HG02938 (cell line): ENCODE measurements around the gene ATRN.
"Not testable (repeated sequence)": the region's sequence is repeated elsewhere in the genome, so short reads cannot be mapped to it uniquely, and the experiment has no call there.

Source experiments
- ATAC-seq: cut with Tn5 transposase; IDR thresholded peaks from one replicate; pipeline ENCODE4 v1.9.1; 2021; ENCODE audit warnings: mild to moderate bottlenecking, moderate library complexity; ENCODE audit not compliant: unreplicated experiment

The ATRN gene

DNA sequence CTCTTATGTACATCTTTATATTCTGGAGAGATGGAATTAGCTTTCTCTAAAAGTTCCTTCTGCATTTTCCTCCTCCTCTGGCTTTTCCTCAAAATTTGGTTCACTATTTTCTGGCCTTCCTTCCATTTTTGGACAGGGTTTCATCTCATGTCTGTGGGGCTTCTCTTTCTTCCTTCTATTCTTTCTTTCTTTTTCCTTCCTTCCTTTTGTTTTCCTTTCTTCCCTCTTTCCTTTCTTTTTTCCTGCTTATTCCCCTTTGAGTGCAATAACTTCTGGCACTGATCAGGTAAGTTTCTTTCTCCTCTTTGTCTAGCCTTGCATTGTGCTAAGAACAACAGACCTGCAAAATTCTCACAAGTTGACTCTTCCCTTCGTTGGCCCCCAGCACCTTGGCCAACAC is 5.5 kb upstream of the ATRN start:
- no peak for ATAC-seq

DNA sequence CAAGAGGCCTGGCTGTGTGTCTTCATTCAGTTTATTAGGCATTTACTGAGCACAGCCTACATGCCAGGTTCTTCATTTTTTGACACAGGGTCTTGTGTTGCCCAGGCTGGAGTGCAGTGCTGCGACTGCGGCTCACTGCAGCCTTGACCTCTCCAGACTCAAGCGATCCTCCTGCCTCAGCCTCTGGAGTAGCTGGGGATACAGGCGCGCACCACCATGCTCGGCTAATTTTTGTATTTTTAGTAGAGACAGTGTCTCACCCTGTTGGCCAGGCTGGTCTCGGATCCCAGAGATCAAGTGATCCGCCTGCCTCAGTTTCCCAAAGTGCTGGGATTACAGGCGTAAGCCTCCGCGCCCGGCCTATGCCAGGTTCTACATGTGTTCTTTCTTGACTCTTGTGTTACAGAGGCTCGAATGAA is 601 bp upstream of the ATRN start:
- ATAC-seq: no peak

DNA sequence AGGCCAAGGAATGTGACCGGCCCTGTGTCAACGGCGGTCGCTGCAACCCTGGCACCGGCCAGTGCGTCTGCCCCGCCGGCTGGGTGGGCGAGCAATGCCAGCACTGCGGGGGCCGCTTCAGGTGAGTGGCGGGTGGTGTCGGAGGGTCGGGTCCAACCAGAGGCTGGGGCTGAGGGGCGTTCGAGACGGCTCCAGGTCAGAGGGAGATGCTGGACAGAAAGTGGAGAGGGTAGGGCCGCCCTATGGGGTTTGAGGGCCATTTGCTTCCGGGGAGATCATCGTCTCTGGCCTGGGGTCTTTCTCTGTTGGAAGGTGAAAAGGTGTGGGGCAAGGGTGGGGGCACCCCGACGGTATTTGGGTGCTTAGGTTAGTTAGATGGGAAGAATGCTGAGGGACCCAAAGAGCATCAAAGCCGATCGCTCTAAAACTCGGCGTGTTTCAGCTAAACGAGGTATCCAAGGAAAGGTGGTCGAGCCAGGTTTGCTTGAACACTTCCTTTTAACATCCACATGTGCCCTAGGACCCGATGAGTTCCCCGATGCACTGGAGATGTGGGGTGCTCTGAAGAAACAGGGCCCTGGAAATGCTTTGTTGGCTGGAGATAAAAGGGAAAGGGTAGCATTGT is 691 bp downstream of the ATRN start:
- ATAC-seq: no peak

DNA sequence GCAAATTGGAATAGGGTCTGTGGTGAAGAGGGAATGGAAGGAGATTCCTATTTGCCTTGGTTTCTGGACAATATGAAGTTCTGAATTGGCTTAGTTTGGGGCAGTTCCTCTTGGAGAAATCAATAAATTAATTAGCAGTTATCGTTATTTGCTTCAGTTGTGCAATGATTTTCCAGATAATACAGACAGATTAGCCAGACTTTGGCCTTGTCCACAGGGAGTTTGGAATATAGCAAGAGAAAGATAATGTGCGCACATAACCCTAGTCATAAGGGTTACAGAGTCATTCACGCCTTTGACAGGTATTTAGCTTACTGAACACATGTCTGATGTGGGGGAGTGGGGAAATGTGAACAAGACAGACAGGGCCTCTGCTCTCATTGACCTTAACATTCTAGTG is 1.3 kb downstream of the ATRN start:
- ATAC-seq: no peak

DNA sequence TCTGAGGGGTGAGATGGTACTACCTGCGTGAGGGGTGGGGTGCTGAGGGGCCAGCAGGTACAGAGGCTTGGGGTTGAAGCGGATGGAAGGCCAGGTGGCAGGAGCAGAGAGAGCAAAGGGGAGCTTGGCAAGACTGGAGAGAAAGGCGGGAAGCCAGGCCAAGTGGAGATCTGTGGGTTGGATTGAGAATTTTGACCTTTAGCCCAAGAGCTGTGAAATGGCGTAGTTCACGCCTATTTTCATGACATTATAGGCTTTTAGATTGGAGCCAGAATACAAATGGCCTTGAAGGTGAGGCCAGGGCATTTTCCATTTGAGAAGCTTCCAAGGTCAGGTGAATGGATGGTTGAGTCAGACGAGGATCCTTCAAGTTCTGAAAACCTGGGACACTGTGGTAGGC is 2.5 kb downstream of the ATRN start:
- ATAC-seq: no peak

DNA sequence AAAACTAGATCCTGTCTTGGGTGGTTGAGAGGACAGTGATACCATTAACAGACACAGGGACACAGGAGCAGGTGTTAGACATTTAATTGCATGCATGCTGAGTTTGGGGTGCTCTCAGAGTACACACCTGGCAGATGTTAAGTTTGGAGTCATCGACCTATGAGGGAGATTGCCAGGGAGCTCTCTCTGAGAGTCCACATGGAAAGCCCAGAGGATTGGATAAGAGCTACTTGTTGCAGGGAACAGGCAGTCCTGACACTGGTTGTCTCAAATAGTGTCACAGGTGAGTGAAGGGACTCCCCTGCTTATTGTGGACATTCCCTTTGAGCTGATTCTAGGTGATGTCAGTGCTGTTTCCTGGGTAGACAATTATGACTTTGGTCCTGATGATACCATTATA is 3.1 kb downstream of the ATRN start:
- no peak for ATAC-seq

DNA sequence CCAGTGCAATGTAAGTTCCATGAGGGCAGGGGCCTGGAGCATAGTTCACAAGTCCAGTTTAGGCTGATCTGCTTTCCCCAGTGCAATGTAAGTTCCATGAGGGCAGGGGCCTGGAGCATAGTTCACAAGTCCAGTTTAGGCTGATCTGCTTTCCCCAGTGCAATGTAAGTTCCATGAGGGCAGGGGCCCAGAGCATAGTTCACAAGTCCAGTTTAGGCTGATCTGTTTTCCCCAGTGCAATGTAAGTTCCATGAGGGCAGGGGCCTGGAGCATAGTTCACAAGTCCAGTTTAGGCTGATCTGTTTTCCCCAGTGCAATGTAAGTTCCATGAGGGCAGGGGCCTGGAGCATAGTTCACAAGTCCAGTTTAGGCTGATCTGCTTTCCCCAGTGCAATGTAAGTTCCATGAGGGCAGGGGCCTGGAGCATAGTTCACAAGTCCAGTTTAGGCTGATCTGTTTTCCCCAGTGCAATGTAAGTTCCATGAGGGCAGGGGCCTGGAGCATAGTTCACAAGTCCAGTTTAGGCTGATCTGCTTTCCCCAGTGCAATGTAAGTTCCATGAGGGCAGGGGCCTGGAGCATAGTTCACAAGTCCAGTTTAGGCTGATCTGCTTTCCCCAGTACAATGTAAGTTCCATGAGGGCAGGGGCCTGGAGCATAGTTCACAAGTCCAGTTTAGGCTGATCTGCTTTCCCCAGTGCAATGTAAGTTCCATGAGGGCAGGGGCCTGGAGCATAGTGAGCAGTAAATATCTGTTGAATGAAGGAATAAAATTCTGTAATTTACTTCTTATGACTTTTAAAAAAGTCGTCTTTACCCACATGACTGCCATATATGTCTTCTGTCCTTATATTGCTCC is 6.4 kb downstream of the ATRN start:
- ATAC-seq: not testable (repeated sequence)

DNA sequence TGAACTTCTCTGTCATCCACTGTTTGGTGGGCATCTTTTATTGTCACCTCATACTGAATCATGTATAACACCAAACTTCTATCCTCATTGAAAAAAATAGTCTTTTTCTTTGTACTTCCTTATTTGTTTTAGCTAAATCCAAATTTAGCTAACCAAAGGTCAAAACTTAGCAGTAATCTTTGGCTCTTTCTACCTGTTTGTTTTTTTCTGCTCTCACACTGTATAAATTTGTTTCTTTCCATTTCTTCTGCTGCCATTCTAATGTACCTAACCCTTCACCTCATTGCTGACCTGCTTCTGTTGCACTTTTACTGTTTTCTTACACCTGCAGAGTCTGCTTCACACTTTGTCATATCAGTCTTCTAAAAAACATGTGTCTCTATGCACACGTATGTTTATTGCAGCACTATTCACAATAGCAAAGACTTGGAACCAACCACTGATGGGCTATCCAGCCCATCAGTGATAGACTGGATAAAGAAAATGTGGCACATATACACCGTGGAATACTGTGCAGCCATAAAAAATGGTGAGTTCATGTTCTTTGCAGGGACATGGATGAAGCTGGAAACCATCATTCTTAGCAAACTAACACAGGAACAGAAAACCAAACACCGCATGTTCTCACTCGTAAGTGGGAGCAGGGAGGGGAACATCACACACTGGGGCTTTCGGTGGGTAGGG is 7.2 kb downstream of the ATRN start:
- no peak for ATAC-seq

DNA sequence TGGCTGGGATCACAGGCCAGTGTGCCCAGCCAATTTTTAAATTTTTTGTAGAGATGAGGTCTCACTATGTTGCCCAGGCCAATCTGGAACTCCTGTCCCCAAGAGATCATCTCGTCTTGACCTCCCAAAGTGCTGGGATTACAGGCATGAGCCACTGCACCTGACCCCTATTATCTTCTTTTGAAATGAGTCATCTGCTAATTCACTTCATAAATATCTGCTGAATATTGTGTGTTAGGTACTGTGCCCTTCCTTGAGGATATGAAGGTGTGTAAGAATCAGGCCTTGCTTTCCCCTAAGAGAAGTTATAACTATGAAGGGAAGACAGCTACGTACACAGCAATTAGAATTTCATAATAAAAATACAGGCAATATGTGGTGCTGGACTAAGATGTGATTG is 8.2 kb downstream of the ATRN start:
- ATAC-seq: no peak

DNA sequence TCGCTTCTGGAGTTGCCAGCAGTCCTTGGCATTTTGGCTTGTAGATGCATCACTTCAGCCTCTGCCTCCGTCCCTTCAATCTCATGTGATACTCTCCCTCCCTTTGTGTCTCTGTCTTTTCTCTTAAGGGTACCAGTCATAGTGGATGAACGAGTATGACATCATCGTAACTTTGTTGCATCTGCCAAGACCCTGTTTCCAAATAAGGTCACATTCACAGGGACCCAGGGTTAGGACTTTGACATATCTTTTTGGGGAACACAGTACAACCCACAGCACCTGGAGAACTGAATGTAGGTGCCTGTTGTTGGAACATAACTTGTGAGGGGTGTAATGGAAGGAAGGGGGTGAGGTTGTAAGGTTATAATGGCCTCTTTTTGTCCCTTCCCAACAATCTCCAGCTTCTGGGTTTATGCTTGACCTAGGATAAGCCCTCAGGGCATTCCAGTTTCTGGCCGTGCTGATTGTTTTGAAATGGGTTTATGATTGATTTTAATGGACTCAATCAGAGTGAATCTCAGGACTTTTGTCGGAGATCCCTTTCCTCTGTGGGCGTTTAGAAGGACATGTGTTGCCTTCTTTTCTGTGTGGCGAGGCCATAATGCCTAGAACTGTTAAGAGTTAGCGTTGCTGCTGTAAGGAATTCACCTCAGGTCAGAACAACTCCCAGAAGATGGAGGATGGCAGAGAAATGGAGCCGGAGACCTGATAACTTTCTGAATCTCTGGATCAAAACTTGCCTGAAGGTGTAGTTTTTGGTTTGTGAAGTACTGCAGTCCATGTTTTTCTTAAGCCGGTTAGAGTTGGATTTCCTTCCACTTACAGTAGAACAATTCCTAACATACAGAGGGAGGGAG is 9.2 kb downstream of the ATRN start:
- ATAC-seq: no peak

DNA sequence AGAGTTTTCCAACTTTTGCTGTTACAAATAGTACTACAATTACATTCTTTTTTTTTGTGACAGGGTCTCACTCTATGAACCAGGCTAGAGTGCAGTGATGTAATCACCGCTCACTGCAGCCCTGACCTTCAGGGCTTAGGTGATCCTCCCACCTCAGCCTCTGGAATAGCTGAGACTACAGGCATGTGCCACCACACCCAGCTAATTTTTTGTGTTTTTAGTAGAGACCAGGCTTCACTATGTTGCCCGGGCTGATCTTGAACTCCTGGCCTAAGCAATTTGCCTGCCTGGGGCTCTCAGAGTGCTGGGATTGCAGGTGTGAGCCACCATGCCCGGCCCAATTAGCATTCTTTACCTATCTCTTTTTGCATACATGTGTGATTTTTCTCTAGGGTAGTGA is 12.5 kb downstream of the ATRN start:
- ATAC-seq: no peak

DNA sequence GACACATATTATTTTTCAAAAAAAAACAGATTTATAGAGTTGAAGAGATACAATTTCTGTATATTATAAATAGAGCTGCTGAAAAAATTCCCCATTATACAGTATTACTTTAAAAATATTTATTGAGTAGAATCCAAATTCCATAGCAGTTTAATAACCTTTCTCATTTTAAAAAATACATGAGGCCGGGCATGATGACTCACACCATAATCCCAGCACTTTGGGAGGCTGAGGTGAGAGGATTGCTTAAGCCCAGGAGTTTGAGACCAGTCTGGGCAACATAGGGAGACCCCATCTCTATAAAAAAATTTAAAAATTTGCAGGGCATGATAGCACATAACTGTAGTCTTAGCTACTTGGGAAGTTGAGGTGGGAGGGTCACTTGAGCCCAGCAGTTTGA is 13.0 kb downstream of the ATRN start:
- ATAC-seq: no peak

DNA sequence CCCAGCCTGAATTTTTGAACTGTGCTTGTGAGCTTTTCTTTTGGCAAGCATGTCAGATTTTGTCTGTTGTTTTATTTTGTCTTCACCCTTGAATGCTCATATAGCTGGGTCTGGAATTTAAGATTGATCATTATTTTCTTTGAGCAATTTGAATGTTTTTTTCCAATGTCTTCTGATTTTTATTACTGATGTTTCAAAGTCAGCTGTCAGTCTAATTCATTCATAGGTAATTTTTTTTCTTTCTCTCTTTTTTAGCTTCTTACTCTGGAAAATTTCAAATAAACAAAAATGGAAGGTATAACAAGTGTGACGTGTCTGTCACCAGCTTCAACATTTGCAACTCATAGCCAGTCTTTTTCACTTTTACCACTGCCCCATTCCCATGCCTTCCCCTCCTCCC is 15.1 kb downstream of the ATRN start:
- no peak for ATAC-seq

DNA sequence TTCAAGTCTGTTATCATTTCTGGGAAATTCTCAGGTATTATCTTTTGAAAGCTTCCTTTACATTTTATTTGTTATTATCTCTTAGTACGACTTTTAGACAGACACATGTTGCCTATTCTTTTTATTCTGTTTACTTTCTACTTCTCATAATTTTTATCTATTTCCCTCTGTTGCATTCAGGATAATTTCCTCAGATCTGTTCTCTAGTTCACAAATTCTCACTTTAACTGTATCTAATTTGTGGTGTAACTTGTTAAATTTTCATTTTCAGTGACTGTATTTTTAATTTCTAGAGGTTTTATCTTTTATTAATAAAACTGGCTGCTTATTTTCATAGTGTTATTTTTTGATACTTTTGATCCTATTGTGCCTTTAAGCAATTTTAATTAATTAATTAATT is 16.0 kb downstream of the ATRN start:
- ATAC-seq: no peak

DNA sequence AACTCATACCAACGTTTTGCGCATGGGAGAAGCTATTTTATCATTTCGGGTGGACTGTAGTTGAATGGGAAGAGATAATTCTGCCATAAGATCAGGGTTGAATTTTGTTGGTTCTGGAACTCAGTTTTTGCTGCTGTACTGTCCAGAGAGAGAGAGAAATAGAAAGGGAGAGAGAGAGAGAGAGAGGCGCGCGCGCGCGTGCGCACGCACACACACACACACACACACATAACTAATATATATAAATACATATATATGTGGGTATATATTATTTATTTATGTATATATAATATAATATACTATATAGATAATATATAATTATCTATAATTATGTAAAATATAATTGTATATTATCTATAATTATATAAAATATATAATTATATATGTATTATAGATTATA is 21.9 kb downstream of the ATRN start:
- no peak for ATAC-seq

DNA sequence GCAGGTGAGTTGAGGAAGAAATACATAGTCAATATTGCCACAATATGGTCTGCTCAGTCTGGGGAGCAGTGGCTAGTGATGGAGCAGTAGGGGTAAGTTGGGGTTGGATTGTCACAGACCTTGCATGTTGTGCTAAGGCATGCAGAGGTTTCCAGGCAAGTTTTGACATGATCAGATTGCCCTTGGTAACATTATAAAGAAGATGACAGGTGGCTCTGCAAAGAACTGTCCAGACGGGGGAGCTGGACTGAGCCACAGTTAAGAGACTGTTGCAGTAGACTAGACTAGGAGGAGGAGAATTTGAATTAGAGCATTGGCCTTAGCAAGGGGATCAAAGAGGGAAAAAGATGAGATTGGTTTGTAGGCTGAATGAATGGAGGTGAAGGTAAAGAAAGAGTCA is 23.4 kb downstream of the ATRN start:
- ATAC-seq: no peak

DNA sequence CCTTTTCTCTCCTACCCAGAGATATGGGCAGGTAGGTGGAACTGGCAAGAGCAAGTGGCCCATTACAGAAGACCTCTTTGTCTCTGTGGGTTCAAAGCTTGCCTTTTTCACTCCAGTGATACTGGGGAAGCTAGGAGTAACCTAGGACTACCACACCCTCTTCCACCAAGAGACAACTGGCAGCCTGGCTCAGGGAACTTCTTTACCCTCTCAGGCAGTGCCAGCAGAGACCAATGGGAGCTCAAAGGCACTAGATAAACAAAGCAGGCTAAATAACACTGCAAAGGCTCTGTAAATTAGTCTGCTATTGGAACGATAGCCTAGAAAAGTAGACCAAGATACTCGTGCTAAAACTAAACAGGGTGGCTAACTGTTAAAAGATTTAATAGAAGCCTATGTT is 32.1 kb downstream of the ATRN start:
- no peak for ATAC-seq

DNA sequence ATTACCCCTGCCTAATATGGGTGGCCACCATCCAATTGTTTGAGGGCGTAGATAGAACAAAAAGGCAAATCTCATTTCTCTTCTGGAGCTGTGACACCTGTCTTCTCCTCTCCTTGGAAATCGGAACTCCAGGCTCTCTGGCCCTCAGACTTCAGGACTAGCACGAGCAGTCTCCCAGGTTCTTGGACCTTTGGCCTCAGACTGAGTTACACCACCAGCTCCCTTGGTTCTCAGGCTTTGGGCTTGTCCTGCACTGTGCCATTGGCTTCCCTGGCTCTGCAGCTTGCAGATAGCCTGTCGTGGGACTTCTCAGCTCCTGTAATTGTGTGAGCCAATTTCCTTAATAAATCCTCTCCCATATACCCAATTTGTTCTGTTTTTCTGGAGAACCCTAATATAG is 34.3 kb downstream of the ATRN start:
- ATAC-seq: no peak

DNA sequence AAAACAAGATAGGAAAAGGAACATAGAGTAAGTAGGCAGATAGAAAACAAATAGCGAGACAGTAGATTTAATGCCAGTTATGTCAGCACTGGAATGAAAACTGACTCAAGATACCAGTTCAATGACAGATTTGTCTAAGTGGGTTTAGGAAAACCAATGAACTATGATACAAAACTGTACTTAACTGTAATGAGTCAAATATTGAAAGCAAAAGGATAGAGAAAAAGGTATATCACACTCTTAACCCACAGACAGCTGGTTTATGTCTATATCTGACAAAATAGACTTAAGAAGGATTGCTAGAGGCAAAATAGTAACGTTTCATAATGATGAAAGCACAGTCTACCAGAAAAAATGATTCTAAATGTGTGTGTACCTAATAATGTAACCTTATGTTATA is 38.2 kb downstream of the ATRN start:
- no peak for ATAC-seq

DNA sequence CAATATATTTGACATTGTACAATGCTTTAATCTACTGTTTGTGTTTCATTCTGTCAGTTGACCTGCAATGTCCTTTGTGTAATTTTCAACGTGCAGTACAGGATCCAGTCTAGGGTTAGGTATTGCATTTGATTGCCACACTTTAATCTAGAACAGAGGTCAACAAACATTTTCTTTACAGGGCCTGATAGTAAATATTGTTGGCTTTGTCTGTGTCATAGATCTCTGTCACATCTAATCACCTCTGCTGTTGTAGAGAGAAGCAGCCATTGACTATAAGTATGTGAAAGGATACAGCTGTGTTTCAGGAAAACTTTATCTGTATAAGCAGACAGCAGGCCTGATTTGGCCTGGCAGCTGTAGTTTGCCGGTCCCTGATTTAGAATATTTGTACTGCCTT is 39.3 kb downstream of the ATRN start:
- no peak for ATAC-seq

DNA sequence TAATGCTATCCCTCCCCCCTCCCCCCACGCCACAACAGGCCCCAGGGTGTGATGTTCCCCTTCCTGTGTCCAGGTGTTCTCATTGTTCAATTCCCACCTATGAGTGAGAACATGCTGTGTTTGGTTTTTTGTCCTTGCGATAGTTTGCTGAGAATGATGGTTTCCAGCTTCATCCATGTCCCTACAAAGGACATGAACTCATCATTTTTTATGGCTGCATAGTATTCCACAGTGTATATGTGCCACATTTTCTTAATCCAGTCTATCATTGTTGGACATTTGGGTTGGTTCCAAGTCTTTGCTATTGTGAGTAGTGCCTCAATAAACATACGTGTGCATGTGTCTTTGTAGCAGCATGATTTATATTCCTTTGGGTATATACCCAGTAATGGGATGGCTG is 41.4 kb downstream of the ATRN start:
- ATAC-seq: not testable (repeated sequence)
